Fibroblast of skin of left quadriceps (primary cell): ENCODE data around the gene ZBTB44.

Experiments
- DNase-seq, 2 experiments: peaks; one replicate each; pipeline ENCODE4 v3.0.0-alpha.2; 2013; ENCODE audit warnings: low read depth in 2 of 2

Gene ZBTB44

GRCh38 chr11:130215531-130216220 is 99.0 kb downstream of the ZBTB44 start:
- DNase-seq: no peak

GRCh38 chr11:130214861-130215530 is 99.7 kb downstream of the ZBTB44 start:
- no peak for DNase-seq

DNA sequence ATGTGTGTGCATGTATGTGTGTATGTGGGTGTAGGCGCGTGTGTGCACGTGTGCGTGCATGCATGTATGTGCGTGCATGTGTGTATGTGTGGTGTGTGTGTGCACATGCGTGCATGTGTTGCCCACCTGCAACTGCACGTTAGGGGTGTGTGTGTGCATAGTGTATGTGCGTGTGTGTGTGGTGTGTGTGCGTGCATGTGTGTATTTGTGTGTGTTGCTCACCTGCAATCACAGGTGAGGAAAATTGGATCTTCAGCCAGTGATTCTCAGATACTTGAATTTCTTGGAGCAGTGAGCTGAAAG is 100.8 kb downstream of the ZBTB44 start:
- DNase-seq: no peak

GRCh38 chr11:130213143-130213978 is 101.4 kb downstream of the ZBTB44 start:
- peak; percentile 5 for DNase-seq

DNA sequence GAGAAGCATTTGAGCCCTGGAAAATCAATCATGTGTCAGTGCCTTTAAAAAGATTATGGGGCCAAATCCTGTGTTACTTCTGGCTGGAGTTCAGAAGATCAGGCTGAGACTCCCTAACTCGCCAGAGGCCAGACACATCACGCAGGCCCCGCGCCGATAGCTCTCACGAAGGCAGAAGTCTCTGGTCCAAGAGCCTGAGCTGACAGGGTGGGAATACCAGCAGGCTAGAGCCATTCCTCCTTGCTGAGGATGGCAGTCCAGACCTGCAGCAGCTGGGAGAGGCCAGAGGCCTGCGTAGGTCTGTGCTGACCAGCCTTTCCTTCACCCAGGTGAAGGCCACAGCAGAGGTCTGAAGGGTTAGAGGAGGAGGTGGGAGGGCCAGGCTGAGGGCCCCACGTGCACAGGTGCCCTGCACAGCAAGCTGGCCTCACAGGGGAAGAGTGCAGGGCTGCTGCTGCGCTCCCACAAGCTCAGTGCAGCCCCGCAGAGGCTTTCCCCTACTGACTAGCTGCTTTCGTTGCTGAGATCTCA is 102.2 kb downstream of the ZBTB44 start:
- DNase-seq: no peak

GRCh38 chr11:130211781-130212401 is 102.8 kb downstream of the ZBTB44 start:
- no peak for DNase-seq

GRCh38 chr11:130211144-130211543 is 103.6 kb downstream of the ZBTB44 start:
- DNase-seq: no peak

GRCh38 chr11:130209954-130210854 is 104.5 kb downstream of the ZBTB44 start:
- no peak for DNase-seq

DNA sequence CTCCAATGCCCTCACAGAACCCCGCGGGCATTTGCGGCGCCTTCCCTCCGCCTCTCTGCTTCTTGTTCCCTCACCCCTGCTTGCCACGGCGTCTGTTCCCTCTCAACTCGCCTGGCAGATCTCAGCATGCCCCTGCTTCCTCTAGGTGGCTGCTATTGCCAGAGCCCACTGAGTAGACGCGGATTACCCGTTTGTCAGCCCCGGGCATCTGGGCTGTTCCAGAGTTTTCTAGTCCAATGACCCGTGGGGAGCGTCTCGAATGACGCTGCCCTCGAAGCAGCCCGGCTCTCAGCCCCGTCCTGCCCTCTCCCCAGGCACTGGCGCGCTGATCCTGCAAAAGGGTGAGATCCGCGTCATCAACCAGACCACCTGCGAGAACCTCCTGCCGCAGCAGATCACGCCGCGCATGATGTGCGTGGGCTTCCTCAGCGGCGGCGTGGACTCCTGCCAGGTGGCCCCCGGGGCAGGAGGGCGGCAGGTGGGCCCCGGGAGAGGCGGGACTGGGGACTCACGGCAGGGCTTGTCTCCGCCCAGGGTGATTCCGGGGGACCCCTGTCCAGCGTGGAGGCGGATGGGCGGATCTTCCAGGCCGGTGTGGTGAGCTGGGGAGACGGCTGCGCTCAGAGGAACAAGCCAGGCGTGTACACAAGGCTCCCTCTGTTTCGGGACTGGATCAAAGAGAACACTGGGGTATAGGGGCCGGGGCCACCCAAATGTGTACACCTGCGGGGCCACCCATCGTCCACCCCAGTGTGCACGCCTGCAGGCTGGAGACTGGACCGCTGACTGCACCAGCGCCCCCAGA is 105.4 kb downstream of the ZBTB44 start:
- no peak for DNase-seq

GRCh38 chr11:130208241-130209127 is 106.2 kb downstream of the ZBTB44 start:
- DNase-seq: no peak

DNA sequence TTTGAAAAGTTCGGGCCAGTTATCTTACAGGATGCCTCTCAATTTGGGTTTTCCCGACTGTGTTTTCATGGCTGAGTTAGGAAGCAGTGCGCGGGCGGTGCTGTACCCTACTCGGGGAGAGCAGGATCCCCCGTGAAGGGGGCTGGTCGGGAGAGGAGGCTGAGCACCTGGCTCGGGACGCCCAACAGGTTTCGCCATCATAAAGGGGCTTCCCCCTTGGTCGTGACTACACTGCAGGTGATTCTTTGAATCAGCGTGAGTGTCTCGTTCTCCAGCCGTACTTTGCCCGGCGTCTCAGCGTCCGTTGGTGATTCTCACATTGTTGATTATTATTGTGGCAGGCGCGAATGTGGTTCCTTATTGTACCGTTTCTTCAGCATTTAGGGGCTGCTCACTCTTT is 108.6 kb downstream of the ZBTB44 start:
- DNase-seq: no peak

DNA sequence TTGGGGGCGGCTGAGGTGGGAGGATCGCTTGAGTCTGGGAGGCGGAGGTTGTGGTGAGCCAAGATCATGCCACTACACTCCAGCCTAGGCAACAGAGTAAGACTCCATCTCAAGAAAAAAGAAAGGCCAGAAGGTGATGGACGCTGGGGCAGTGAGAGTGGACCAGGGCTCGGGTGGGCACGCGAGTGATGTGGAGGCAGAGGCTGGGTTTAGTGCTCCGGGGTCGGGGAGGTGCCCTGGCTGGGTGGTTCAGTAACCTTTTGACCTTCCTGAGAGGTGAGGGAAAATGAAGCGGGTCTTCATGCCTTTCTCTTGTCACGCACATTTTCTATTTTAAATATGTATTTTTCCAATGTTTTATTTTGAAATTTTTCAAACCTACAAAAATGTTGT is 110.0 kb downstream of the ZBTB44 start:
- no peak for DNase-seq

DNA sequence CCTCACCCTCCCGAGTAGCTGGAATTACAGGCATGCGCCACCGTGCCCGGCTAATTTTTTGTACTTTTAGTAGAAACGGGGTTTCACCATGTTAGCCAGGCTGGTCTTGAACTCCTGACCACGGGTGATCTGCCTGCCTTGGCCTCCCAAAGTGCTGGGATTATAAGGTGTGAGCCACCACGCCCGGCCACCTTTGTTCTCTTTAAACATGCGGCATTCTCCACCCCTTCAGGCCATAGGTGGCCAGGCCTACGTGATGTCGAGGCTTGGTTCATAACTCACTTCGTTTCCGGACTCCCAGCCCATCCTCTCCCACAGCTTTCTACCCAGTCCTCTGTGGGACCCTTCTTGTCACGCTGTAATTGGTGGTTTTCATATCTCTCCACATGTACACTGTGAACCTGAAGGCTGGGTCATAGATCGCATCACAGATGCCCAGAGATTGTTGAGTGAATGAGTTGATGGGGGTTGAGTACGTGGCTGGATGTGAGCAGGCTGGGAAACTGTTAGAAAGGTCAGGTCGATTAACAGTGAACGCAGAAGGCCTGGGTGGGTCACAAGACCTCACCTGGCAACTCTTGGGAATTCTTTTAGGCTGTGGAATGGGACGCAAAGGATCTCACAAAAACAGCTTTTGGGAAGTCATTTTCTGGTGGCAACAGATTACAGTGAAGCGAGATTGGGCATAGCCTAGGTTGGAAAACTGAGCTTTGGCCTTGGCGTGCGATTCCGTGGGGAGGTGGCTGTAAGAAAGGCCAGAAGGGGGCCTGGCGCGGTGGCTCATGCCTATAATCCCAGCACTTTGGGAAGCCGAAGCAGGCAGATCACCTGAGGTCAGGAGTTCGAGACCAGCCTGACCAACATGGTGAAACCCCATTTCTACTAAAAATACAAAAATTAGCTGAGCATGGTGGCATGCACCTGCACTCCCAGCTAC is 110.7 kb downstream of the ZBTB44 start:
- no peak for DNase-seq

- no peak for DNase-seq
These were observed 111.7 kb downstream of the ZBTB44 start for GRCh38 chr11:130202818-130203689.

GRCh38 chr11:130202009-130202817 is 112.5 kb downstream of the ZBTB44 start:
- DNase-seq: no peak

- no peak for DNase-seq
These were observed 113.7 kb downstream of the ZBTB44 start for GRCh38 chr11:130201026-130201425.
